ENCODE data around the gene TCEA2.

- TF ChIP-seq CTCF (IDR thresholded peaks at IDR 0.05; ENCODE audit: low read depth, low read length) (no peak), POLR2A (IDR thresholded peaks at IDR 0.05; ENCODE audit: extremely low read depth, insufficient read length) (no peak), MYC (IDR thresholded peaks at IDR 0.05; ENCODE audit: low read depth, low read length) (no peak), MAX (IDR thresholded peaks at IDR 0.05; ENCODE audit: low read depth, low read length) (no peak)
Measured at GRCh38 chr20:64037498-64038213, 25.3 kb upstream of the TCEA2 start.
